GM19099 (cell line): ENCODE measurements around the gene AGPAT2.

Experiments
- POLR2A ChIP-seq: IDR thresholded peaks from 3 replicates; pipeline ENCODE4 v1.6.1; 2011; ENCODE audit warnings: low read depth; ENCODE audit not compliant: insufficient read length; ENCODE audit errors: extremely low read depth

The AGPAT2 gene

DNA sequence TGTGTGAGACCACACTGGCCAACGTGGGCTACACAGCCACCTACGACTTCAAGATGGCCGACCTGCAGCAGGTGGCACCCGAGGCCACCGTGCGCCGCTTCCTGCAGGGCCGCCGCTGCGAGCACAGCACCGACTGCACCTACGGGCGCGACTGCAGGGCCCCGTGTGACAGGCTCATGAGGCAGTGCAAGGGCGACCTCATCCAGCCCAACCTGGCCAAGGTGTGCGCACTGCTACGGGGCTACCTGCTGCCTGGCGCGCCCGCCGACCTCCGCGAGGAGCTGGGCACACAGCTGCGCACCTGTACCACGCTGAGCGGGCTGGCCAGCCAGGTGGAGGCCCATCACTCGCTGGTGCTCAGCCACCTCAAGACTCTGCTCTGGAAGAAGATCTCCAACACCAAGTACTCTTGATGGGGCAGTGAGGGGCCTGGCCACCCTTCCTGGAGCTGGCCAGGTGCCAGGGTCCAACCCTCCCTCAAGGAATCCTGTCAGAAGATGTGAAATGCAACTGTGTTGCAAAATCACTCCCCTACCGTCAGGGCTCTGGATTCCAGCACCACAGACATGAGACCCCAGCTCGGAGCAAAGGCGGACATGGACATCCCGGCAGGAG, 36.2 kb upstream of the AGPAT2 start:
- peak; percentile 24 for TF ChIP-seq POLR2A

DNA sequence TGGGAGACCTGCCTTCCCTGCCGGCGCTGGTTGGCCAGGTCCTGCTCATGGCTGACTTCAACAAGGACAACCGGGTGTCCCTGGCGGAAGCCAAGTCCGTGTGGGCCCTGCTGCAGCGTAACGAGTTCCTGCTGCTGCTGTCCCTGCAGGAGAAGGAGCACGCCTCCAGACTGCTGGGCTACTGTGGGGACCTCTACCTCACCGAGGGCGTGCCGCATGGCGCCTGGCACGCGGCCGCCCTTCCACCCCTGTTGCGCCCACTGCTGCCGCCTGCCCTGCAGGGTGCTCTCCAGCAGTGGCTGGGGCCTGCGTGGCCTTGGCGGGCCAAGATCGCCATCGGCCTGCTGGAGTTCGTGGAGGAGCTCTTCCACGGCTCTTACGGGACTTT, 35.7 kb upstream of the AGPAT2 start:
- no peak for TF ChIP-seq POLR2A

DNA sequence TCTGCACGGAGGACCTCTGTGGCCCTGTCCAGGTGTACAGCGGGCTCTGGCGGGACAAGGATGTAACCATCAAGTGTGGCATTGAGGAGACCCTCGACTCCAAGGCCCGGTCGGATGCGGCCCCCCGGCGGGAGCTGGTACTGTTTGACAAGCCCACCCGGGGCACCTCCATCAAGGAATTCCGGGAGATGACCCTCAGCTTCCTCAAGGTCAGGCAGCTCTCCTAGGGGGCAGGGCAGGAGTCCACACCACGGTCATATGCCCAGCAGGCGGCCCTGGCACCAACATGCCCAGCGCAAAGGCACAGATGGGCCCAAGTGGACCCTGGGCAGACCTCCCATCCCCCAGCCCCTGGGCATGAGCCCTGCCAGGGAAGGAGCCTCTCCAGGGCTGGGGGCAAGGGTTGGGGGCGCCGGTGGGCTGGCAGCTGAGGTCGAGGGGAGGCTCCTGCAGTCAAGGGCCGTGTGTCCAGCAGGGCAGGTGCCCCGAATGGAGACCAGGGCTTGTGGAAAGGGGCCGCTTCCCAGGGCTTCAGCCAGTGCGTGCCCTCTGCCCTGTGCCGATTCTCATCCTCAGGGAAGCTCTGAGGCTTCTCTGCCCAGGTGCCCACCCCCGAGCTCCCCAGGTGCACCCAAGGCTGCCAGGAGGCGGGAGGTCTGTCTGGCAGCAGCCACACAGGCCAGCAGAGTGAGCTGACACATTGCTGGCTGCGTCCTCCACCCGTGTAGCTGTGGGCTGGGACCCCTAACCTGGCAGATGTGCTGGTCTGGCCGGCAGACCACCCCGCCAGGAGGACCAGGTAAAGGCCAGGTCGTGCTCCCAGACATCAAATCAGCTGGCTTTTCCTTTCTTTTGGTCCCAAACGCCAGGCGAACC, 35.1 kb upstream of the AGPAT2 start:
- no peak for TF ChIP-seq POLR2A

DNA sequence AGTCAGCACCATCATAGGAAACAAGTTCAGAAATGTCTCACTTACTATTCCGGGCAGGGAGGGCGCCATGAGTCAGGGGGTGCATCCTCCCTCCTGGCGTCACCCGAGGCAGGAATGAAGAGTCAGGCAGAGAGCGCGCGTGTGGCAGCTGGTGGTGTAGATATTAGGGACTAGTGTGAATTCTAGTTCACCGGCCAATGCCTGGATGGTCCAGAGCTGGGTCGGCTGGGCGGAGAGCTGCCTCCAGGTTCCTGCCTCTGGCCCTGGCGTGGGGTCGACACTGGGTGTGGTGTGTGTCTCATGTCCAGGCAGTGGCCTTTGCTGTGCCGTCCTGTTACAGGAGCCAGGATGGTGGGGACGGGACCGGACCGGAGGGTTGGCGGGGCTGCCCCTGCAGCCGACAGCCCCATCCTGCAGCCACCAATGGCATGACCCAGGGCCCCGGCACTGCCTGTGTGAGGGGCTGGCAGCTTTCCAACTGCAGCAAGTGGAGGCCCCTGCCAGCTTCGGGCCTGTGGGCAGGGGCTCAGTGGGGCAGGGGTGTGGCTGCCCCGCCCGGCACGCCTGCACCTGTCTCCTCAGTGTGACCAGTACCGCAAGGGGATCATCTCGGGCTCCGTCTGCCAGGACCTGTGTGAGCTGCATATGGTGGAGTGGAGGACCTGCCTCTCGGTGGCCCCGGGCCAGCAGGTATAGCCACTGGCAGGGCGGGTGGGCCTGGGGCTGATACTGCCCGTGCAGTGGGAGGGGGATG, 34.3 kb upstream of the AGPAT2 start:
- TF ChIP-seq POLR2A = peak; percentile 6

DNA sequence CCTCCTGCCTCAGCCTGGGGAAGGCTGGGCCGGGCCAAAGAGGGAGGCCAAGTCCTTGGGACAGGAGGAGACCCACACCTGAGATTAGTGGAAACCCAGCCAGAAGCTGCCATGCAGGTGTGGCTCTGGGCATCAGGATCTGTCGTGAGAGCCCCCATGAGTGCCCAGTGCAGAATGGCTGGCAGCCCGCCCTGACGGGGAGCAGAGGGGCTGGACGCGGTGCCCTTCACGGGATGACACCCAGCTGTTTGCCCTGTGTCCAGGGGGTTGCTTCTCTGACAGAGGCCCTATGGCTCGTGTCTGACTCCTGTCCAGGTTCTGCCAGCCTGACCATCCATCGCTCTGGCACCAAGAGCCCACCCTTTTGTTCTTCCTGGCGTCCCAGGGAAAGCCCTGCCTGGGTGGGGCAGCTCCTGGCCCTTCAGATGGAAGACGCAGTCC, 33.7 kb upstream of the AGPAT2 start:
- TF ChIP-seq POLR2A = no peak

DNA sequence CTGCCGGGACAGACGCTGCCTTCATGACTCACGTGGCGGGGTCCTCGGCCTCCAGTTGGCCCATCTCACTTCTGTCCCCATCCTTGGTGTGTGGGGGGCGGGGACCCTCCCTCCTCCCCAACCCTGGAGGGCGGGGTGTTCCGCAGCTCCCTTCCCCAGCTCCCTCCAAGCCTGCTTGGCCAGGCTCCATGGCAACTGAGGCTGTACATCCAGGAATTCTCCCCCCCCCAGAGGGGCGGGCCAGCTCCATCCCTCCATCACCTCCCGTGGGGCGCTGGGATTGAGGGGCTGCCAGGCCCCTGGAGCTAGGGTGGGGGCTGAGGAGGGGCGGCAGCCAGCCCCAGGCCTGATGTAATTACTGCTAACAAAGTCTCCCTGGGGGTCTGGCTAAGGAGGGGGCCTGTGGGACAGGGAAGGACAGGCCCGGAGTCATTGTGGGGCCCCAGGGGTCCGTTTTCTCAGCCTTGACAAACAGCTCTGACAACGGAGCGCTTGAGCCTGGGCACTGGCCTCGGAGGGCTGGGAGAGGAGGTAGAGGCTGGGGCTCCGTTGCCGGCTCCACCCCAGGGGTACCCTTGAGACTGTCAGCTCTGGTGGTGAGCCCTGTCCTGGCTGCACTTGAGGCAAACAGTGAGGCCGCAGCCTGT, 33.1 kb upstream of the AGPAT2 start:
- TF ChIP-seq POLR2A = no peak

DNA sequence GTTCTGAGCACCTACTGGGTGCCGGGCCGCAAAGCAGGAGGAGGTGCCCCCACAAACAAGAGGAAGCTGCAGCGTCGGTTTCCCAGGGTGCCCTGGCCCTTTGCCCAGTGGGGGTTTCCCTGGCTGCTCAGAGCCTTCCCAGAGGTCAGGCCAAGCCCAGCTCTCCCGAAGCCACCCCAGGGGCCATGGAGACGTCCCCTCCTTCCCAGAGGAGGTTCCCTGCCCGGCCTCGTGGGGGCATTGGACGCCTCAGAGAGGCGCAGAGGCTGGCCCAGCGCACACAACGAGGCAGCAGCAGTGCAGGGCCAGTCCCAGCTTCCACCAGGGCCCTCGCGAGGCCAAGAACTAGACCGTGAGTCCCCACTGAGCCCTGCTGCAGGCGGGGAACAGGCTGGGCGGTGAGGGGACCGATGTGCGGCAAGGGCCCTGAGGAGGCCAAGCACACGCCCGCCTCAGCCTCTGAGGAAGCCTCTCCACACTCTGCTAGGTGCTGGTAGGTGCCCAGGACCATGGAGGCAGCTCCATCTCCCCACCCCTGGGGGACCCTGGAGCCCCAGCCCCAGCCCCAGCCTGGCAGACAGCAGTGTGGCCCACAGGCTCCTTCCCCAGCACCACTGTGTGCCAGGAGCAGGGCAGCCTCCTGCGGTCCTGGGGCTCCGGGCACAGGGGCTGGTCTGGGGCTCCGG, 32.1 kb upstream of the AGPAT2 start:
- no peak for TF ChIP-seq POLR2A

DNA sequence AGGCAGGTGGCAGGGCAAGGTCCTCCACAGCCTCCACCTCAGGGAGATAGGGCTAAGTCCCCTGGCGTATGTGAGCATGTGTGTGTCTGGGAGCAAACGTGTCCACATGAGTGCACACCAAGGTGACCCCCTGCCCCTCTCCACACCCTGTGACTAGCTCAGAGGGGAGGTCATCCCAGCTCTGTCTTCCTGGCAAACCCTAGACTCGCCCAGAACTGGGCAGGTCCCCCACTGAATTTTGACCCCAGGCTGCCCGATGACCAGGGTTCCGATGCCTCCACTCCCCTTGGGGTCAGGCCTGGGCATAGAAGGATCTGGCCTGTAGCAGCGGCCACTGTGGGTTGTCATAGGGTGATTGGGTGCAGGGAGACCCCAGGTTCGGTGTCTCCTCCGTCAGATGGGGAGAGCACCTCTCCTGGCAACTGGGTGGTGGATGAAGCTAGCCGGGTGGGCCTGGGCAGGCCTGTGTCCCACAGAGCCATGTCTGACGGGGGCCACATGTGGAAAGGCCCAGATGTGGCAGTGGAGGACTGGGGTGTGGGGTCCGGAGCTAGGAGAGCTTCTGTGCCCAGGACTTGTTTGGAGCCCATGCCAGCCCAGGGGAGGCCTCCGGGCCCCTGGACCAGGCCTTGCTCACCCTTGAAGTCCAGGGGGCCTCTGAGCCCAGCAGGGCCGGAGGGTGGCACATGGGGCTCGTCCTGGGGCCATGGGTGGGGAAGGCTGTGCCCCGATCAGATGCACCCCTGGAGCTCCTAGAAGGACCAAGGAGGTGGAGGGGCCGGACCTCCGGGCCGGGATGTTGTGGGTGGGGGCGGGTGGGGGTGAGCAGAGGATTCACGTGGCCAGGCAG, 31.3 kb upstream of the AGPAT2 start:
- TF ChIP-seq POLR2A = no peak

DNA sequence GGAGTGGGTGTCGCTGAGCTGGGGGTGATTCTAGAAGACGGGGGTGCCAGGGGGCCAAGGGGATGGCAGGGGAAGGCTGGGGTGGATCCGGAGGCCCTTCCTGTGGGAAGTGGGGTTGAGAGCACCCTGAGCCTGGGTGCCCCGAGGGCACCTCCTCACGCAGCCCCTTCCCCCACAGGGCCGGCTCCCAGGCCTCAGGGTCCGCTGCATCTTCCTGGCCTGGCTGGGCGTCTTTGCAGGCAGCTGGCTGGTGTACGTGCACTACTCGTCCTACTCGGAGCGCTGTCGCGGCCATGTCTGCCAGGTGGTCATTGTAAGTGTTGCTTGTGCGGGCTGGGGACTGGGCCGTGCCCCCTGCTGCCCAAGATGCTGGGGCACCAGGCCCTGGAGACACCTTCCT, 30.1 kb upstream of the AGPAT2 start:
- no peak for TF ChIP-seq POLR2A

DNA sequence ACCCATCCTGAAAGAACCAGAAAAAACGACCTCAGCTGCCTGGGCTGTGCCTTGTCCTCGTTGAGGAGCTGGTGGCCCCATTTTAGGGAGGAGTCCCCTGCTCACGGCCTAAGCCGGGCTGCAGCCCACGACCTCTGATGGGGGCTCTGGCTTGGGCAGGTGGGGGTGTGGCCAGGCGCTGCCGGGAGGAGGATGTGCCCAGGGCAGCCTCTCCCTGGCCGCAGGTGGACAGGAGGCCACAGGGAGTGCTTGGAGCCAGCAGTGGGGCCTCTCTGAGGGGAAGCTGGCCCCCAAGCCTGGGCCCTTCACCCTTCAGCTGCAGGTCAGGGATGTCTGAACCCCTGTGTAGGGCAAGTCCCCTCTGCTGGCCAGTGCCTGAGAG, 27.6 kb upstream of the AGPAT2 start:
- no peak for TF ChIP-seq POLR2A

DNA sequence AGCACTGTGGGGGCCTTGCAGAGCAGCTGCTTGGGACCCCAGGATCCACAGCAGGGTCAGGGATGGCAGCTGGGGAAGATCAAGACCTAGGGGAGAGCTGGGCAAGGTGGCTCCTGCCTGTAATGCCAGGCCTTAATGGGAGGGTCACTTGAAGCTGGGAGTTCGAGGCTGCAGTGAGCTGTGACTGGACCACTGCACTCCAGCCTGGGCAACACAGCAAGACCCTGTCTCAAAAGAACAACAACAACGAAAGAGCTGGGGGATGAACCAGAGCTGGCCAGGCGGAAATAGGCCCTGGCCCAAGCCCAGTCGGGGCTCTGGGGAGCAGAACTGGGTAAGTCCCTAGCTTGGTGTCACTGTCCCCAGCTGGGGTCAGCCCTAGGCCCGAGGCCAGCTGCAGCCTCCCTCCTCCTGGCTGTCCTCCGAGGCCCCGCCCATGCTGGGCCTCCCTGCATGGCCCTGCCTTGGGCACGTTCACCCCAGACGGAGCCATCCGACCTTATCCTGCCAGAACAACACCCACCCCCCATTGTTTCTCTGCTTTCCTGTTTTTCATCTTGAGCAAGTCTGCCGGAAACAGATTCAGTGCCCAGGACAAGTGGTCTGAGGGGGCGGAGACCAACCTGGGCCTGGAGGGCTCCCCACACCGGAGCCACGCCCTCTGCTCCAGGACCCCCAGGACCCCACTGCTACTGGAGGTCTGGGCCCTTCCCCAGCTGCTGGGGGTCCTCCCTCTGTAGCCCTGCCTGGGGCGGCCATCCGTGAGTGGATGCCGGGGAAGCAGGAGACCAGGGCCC, 27.0 kb upstream of the AGPAT2 start:
- no peak for TF ChIP-seq POLR2A

DNA sequence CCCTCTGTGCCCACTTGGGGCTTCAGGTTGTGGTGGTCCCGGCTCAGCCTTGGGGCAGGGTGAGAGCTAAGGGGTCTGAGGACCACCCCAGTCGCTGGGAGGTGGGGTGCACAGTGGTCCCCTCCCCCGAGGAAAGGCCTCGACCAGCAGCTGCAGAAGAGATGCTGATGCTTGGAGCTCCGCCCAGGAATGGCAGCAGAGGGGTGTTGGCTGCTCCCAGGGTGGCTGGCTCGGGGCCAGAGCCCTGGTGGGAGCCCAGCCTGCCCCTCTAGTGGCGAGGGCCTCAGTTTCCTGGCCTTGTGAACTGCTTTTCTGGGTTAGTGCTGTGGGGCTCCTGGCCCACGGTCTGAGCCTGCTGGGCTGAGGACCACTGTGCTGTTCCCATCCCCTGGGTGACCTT, 26.3 kb upstream of the AGPAT2 start:
- no peak for TF ChIP-seq POLR2A
